GM12878 (cell line): ENCODE data around the gene TET2. TPM values are rescaled to one million over a fixed set of nuclear protein-coding genes. Genes with fewer than 3 reads are reported as not detected.

ENCODE experiments used
- ATAC-seq: fragments of 200-7000 bp; cut with Tn5 transposase; 3 replicates; pipeline ENCODE4 v1.9.1; 2020; ENCODE audit warnings: mild to moderate bottlenecking, moderate library complexity
- BruUV-seq: library from RNA; stranded (reverse); fragments of 400-500 nt; replicated peaks from 2 replicates; lab custom pipeline; 2021; lab: Mats Ljungman, UMichigan
- CTCF ChIA-PET: fragments of 300-600 bp; sonication (Branson Sonifier 250); formaldehyde crosslinking; extraction: SDS; loops from one replicate; lab custom pipeline; 2021; ENCODE audit warnings: inconsistent platforms; lab: Yijun Ruan, JAX
- POLR2A ChIA-PET: fragments of 350-600 bp; formaldehyde crosslinking; extraction: SDS; loops from one replicate; lab custom pipeline; 2021; ENCODE audit warnings: inconsistent platforms; lab: Charles Lee
- RAD21 ChIA-PET: fragments of 300-600 bp; sonication (Branson Sonifier 250); formaldehyde crosslinking; loops from one replicate; lab custom pipeline; 2023; ENCODE audit warnings: antibody characterized with exemption; ENCODE audit not compliant: unreplicated experiment; lab: Charles Lee
- SMC1A ChIA-PET: fragments of 300-600 bp; sonication (Branson Sonifier 250); formaldehyde crosslinking; loops from one replicate; lab custom pipeline; 2023; ENCODE audit not compliant: unreplicated experiment, uncharacterized antibody; lab: Charles Lee
- DNase-seq: peaks from one replicate; pipeline ENCODE4 v3.0.0-alpha.2; 2011; ENCODE audit warnings: low read depth, low spot score
- FAIRE-seq: peaks from 3 replicates; lab custom pipeline; 2011; peaks lifted over from hg19 to GRCh38; lab: Jason Lieb, UNC
- H2AFZ ChIP-seq: 2 replicates; pipeline ENCODE4 v1.6.0; 2011; ENCODE audit warnings: low read depth, low read length, control low read depth; ENCODE audit not compliant: control insufficient read depth
- H3K27ac ChIP-seq: 2 replicates; pipeline ENCODE4 v1.5.1; 2011; ENCODE audit warnings: control low read depth; ENCODE audit not compliant: control insufficient read depth, insufficient read depth
- H3K27me3 ChIP-seq, 2 experiments: replicated peaks in 1 of 2; 2 replicates each; pipeline versions ENCODE4 v1.6.0 to v1.6.1; 2011; ENCODE audit warnings: low read length in 1 of 2; ENCODE audit not compliant: control insufficient read depth in 2 of 2, insufficient read depth in 2 of 2
- H3K36me3 ChIP-seq, 2 experiments: 2 replicates each; pipeline ENCODE4 v1.5.1; 2011; ENCODE audit warnings: low read length in 1 of 2; ENCODE audit not compliant: control insufficient read depth in 2 of 2, insufficient read depth in 2 of 2
- H3K4me1 ChIP-seq: 2 replicates; pipeline ENCODE4 v1.6.1; 2011; ENCODE audit warnings: mild to moderate bottlenecking, low read length, moderate library complexity, mixed read lengths; ENCODE audit not compliant: control insufficient read depth, insufficient read depth
- H3K4me2 ChIP-seq: 2 replicates; pipeline ENCODE4 v1.6.0; 2011; ENCODE audit warnings: control low read depth; ENCODE audit not compliant: control insufficient read depth, insufficient read depth
- H3K4me3 ChIP-seq: fragments of 200-600 bp; sonication (generic); 2 replicates; pipeline ENCODE4 v1.5.1; 2016
- H3K79me2 ChIP-seq: 2 replicates; pipeline ENCODE4 v1.6.0; 2011; ENCODE audit warnings: low read length; ENCODE audit not compliant: control insufficient read depth, insufficient read depth
- H3K9ac ChIP-seq: 2 replicates; pipeline ENCODE4 v1.8.0; 2011; ENCODE audit warnings: low read length, control low read depth, mixed read lengths; ENCODE audit not compliant: control insufficient read depth, insufficient read depth
- H3K9me3 ChIP-seq: replicated peaks from 3 replicates; pipeline ENCODE4 v1.5.1; 2011; ENCODE audit warnings: mild to moderate bottlenecking, low read length; ENCODE audit not compliant: control insufficient read depth, insufficient read depth
- H4K20me1 ChIP-seq: 2 replicates; pipeline ENCODE4 v1.6.0; 2011; ENCODE audit not compliant: control insufficient read depth, insufficient read depth
- CHD1 ChIP-seq: IDR thresholded peaks from 2 replicates; pipeline ENCODE4 v1.6.1; 2012; ENCODE audit warnings: low read depth, low read length, improper control_type of control experiment
- CHD4 ChIP-seq: fragments of 200-600 bp; sonication (generic); IDR thresholded peaks from 2 replicates; pipeline ENCODE4 v1.6.1; 2016; ENCODE audit warnings: mild to moderate bottlenecking
- GABPA ChIP-seq: IDR thresholded peaks from 2 replicates; pipeline ENCODE4 v1.6.1; 2014; ENCODE audit warnings: antibody characterized with exemption, low read depth, mild to moderate bottlenecking, inconsistent platforms
- HCFC1 ChIP-seq: fragments of 150-350 bp; IDR thresholded peaks from 2 replicates; pipeline ENCODE4 v1.6.1; 2014; ENCODE audit warnings: low read length
- JUNB ChIP-seq: IDR thresholded peaks from 2 replicates; pipeline ENCODE4 v1.6.1; 2016; ENCODE audit warnings: antibody characterized with exemption, mild to moderate bottlenecking
- NRF1 ChIP-seq: conservative IDR thresholded peaks from 2 replicates; pipeline ENCODE4 v1.6.1; 2011; ENCODE audit warnings: mild to moderate bottlenecking, low read depth, low read length, improper control_type of control experiment
- PAX5 ChIP-seq: IDR thresholded peaks from 2 replicates; pipeline ENCODE4 v1.6.1; 2011; ENCODE audit warnings: low read depth, low read length, borderline replicate concordance
- POLR2A ChIP-seq: IDR thresholded peaks from 2 replicates; pipeline ENCODE4 v1.6.1; 2011; ENCODE audit warnings: low read depth, mild to moderate bottlenecking, low read length
- SUZ12 ChIP-seq: fragments of 200-600 bp; sonication (generic); IDR thresholded peaks from one replicate; pipeline ENCODE4 v1.6.1; 2018; ENCODE audit warnings: antibody characterized with exemption, mild to moderate bottlenecking; ENCODE audit not compliant: unreplicated experiment
- TCF7 ChIP-seq: IDR thresholded peaks from 2 replicates; pipeline ENCODE4 v1.6.1; 2014; ENCODE audit warnings: antibody characterized with exemption, borderline replicate concordance
- WGBS: methylation state at CpG from one replicate; pipeline ENCODE4 v1.1.6; 2016; ENCODE audit warnings: low lambda C conversion rate; ENCODE audit not compliant: insufficient replicate concordance, insufficient coverage; ENCODE audit errors: missing lambda C conversion rate; 5-methylcytosine and 5-hydroxymethylcytosine counted together
- in situ Hi-C: fragments of 300-500 bp; cut with MboI; formaldehyde crosslinking; loops from 9 replicates; pipeline ENCODE4 v1.14.3; 2018; ENCODE audit warnings: mixed read lengths
- intact Hi-C: fragments of 100-400 bp; cut with micrococcal nuclease; formaldehyde crosslinking; loops from one replicate; pipeline ENCODE4 v1.14.2; 2022; ENCODE audit not compliant: unreplicated experiment
- polyA plus RNA-seq, 11 experiments: library from polyadenylated mRNA; depleted of rRNA in 4 of 11; unstranded in 6 of 11; stranded (reverse) in 5 of 11; fragments of >200 nt; fragmentation: Nextera tagmentation in 4 of 11; fragmentation: Illumina TruSeq in 1 of 11; extraction: Ambion mirVana in 4 of 11; extraction: Trizol in 1 of 11; gene quantifications; 1 replicate in 1 of 11; 2 replicates in 10 of 11; pipeline versions ENCODE4 v1.2.1 to v1.2.3, GENCODE V29; 2011 to 2016; ENCODE audit warnings: inconsistent platforms in 2 of 11, missing spikeins in 2 of 11, low read depth in 1 of 11
- total RNA-seq, 4 experiments: library from RNA; depleted of rRNA in 3 of 4; stranded (reverse); fragments of >200 nt in 3 of 4; fragmentation: Illumina TruSeq in 1 of 4; extraction: Trizol in 1 of 4; gene quantifications; 2 replicates each; pipeline versions ENCODE4 v1.2.1 to v1.2.3, GENCODE V29; 2013 to 2021
- TF ChIP-seq, protein P1 (sequence below): fragments of 450-650 bp; IDR thresholded peaks from 2 replicates; pipeline ENCODE4 v1.6.1; 2016; ENCODE audit warnings: mild to moderate bottlenecking, moderate library complexity, borderline replicate concordance
- TF ChIP-seq, protein P2 (sequence below): IDR thresholded peaks from 2 replicates; pipeline ENCODE4 v1.6.1; 2012; ENCODE audit warnings: low read depth, low read length, improper control_type of control experiment
- TF ChIP-seq, protein P3 (sequence below): IDR thresholded peaks from 2 replicates; pipeline ENCODE4 v1.6.1; 2012; ENCODE audit warnings: low read depth, low read length, improper control_type of control experiment

Gene TET2
- total and polyA plus RNA-seq, 10 of the 15 experiments (the other 5 are each of a cell fraction or from before 2014, with no cell fraction given): 3.7 to 49.0 (median 27.5) TPM

DNA sequence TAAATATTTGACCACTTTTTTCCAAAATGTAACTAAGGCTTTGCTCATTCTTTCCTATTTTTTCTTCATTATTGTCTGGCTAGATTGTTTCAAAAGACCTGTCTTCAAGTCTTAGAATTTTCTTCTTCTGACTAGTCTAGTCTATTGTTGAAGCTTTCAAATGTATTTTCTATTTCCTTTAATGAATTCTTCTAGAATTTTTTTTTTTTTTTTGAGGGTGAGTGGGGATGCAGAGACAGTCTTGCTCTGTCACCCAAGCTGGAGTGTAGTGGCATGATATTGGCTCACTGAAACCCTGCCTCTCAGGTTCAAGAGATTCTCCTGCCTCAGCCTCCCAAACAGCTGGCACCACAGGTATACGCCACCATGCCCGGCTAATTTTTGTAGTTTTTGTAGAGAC, 141.4 kb downstream of the TET2 start:
- Histone ChIP-seq H3K27me3 (no peaks in the 10 kb centered on the region), H4K20me1 (no peaks in the 10 kb centered on the region), H3K4me3 (no peak overlapping the region), H3K4me1 (no peaks in the 10 kb centered on the region), H2AFZ (no peak overlapping the region), H3K79me2 (no peaks in the 10 kb centered on the region), H3K9ac (no peak overlapping the region), H3K4me2 (no peak overlapping the region), H3K36me3 (no peaks in the 10 kb centered on the region), H3K27ac (no peak overlapping the region), H3K9me3 (peaks cover 4% of the 10 kb centered on the region; the same call in 1 of the 3 replicates)
- no peak for ATAC-seq
- POLR2A ChIA-PET: no interaction called here
- RAD21 ChIA-PET: no interaction called here
- WGBS: 100% methylated on average over 2 of the region's 2 CpGs
- FAIRE-seq: no peak
- CTCF ChIA-PET: no interaction called here
- in situ Hi-C loops: no loop called here
- intact Hi-C loops: no loop called here
- BruUV-seq: no TSS peak
- DNase-seq: no peak
- SMC1A ChIA-PET: interaction anchor here (0.6 kb wide), 1 partner anchor 36 kb away, joined by 5 read pairs; no protein-coding TSS in a partner anchor
- TF ChIP-seq HCFC1 (no peak), NRF1 (no peak), CHD4 (no peak), JUNB (no peak), TCF7 (no peak), POLR2A (no peak), SUZ12 (no peak), GABPA (no peak), PAX5 (no peak), CHD1 (no peak)
- TF ChIP-seq, protein P1, sequence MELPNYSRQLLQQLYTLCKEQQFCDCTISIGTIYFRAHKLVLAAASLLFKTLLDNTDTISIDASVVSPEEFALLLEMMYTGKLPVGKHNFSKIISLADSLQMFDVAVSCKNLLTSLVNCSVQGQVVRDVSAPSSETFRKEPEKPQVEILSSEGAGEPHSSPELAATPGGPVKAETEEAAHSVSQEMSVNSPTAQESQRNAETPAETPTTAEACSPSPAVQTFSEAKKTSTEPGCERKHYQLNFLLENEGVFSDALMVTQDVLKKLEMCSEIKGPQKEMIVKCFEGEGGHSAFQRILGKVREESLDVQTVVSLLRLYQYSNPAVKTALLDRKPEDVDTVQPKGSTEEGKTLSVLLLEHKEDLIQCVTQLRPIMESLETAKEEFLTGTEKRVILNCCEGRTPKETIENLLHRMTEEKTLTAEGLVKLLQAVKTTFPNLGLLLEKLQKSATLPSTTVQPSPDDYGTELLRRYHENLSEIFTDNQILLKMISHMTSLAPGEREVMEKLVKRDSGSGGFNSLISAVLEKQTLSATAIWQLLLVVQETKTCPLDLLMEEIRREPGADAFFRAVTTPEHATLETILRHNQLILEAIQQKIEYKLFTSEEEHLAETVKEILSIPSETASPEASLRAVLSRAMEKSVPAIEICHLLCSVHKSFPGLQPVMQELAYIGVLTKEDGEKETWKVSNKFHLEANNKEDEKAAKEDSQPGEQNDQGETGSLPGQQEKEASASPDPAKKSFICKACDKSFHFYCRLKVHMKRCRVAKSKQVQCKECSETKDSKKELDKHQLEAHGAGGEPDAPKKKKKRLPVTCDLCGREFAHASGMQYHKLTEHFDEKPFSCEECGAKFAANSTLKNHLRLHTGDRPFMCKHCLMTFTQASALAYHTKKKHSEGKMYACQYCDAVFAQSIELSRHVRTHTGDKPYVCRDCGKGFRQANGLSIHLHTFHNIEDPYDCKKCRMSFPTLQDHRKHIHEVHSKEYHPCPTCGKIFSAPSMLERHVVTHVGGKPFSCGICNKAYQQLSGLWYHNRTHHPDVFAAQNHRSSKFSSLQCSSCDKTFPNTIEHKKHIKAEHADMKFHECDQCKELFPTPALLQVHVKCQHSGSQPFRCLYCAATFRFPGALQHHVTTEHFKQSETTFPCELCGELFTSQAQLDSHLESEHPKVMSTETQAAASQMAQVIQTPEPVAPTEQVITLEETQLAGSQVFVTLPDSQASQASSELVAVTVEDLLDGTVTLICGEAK: no peak
- TF ChIP-seq, protein P2, sequence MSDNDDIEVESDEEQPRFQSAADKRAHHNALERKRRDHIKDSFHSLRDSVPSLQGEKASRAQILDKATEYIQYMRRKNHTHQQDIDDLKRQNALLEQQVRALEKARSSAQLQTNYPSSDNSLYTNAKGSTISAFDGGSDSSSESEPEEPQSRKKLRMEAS: no peak
- TF ChIP-seq, protein P3, sequence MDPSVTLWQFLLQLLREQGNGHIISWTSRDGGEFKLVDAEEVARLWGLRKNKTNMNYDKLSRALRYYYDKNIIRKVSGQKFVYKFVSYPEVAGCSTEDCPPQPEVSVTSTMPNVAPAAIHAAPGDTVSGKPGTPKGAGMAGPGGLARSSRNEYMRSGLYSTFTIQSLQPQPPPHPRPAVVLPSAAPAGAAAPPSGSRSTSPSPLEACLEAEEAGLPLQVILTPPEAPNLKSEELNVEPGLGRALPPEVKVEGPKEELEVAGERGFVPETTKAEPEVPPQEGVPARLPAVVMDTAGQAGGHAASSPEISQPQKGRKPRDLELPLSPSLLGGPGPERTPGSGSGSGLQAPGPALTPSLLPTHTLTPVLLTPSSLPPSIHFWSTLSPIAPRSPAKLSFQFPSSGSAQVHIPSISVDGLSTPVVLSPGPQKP: no peak
